PC-9 (cell line): ENCODE measurements around the gene TTI1.

Source experiments
- CTCF ChIP-seq: fragments of 200-600 bp; sonication (generic); conservative IDR thresholded peaks from 2 replicates; pipeline ENCODE4 v1.6.1; 2017; ENCODE audit warnings: mixed run types, antibody characterized with exemption, mild to moderate bottlenecking, moderate library complexity
- EZH2 ChIP-seq: fragments of 200-600 bp; sonication (generic); IDR thresholded peaks from 2 replicates; pipeline ENCODE4 v1.8.0; 2017; ENCODE audit warnings: antibody characterized with exemption, low read depth

DNA sequence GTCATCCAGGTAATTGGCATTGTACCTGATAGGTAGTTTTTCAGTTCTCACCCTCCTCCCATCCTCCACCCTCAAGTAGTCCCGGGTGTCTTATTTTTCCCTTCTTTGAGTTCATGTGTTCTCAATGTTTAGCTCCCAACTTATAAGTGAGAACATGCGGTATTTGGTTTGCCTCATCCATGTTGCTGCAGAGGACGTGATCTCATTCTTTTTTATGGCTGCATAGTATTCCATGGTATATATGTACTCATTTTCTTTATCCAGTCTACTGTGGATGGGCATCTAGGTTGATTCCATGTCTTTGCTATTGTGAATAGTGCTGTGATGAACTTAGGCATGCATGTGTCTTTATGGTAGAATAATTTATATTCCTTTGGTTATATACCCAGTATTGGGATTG is 46.1 kb upstream of the TTI1 start:
- no peak for TF ChIP-seq CTCF
- no peak for TF ChIP-seq EZH2
